Mucosa of stomach (tissue), 1 donor: Measurements from ENCODE around the gene MESD.

ENCODE experiments used
- H3K27me3 ChIP-seq: one replicate; pipeline ENCODE4 v1.7.0; 2013; ENCODE audit warnings: mild to moderate bottlenecking, low read length; ENCODE audit not compliant: control insufficient read depth, insufficient read depth
- H3K36me3 ChIP-seq: one replicate; pipeline ENCODE4 v1.7.0; 2013; ENCODE audit warnings: low read length; ENCODE audit not compliant: control insufficient read depth, insufficient read depth
- H3K4me1 ChIP-seq: one replicate; pipeline ENCODE4 v1.7.0; 2013; ENCODE audit warnings: mild to moderate bottlenecking, low read length; ENCODE audit not compliant: control insufficient read depth, insufficient read depth
- H3K4me3 ChIP-seq: one replicate; pipeline ENCODE4 v1.7.0; 2013; ENCODE audit warnings: low read length
- H3K9ac ChIP-seq: one replicate; pipeline ENCODE4 v1.7.0; 2013; ENCODE audit warnings: mild to moderate bottlenecking, low read length, moderate library complexity
- H3K9me3 ChIP-seq: one replicate; pipeline ENCODE4 v1.7.0; 2013; ENCODE audit warnings: mild to moderate bottlenecking, low read length, moderate library complexity; ENCODE audit not compliant: control insufficient read depth
- donor health status: Pancreatic carcinoma.

The MESD gene

GRCh38 chr15:80950291-80951078 is 39.1 kb downstream of the MESD start:
- no peaks in the 10 kb centered on the region for H3K4me1 ChIP-seq
- H3K36me3 ChIP-seq = no peaks in the 10 kb centered on the region
- H3K27me3 ChIP-seq = no peaks in the 10 kb centered on the region
- H3K9me3 ChIP-seq = no peaks in the 10 kb centered on the region
- no peak overlapping the region for H3K4me3 ChIP-seq
- no peak overlapping the region for H3K9ac ChIP-seq

GRCh38 chr15:80949756-80950155 is 39.9 kb downstream of the MESD start:
- no peaks in the 10 kb centered on the region for H3K4me1 ChIP-seq
- no peaks in the 10 kb centered on the region for H3K36me3 ChIP-seq
- no peaks in the 10 kb centered on the region for H3K9me3 ChIP-seq
- H3K9ac ChIP-seq = no peak overlapping the region
- no peaks in the 10 kb centered on the region for H3K27me3 ChIP-seq
- H3K4me3 ChIP-seq = no peak overlapping the region

- no peaks in the 10 kb centered on the region for H3K4me1 ChIP-seq
- H3K9me3 ChIP-seq = no peaks in the 10 kb centered on the region
- no peak overlapping the region for H3K4me3 ChIP-seq
- no peak overlapping the region for H3K9ac ChIP-seq
- no peaks in the 10 kb centered on the region for H3K27me3 ChIP-seq
- H3K36me3 ChIP-seq = no peaks in the 10 kb centered on the region
These were observed 40.8 kb downstream of the MESD start for GRCh38 chr15:80948651-80949292.

GRCh38 chr15:80946576-80946975 is 43.0 kb downstream of the MESD start:
- Histone ChIP-seq H3K27me3 (no peaks in the 10 kb centered on the region), H3K4me3 (no peak overlapping the region), H3K4me1 (no peaks in the 10 kb centered on the region), H3K36me3 (no peaks in the 10 kb centered on the region), H3K9me3 (no peaks in the 10 kb centered on the region), H3K9ac (no peak overlapping the region)

- Histone ChIP-seq H3K9me3 (no peaks in the 10 kb centered on the region), H3K9ac (no peak overlapping the region), H3K36me3 (no peaks in the 10 kb centered on the region), H3K27me3 (no peaks in the 10 kb centered on the region), H3K4me3 (no peak overlapping the region), H3K4me1 (no peaks in the 10 kb centered on the region)
These were observed 44.0 kb downstream of the MESD start for GRCh38 chr15:80945605-80946004.

- no peaks in the 10 kb centered on the region for H3K36me3 ChIP-seq
- no peak overlapping the region for H3K9ac ChIP-seq
- no peaks in the 10 kb centered on the region for H3K9me3 ChIP-seq
- H3K4me1 ChIP-seq = no peaks in the 10 kb centered on the region
- no peak overlapping the region for H3K4me3 ChIP-seq
- no peaks in the 10 kb centered on the region for H3K27me3 ChIP-seq
These were observed 44.8 kb downstream of the MESD start for GRCh38 chr15:80944818-80945217.

GRCh38 chr15:80942746-80943565 is 46.7 kb downstream of the MESD start:
- Histone ChIP-seq H3K9ac (no peak overlapping the region), H3K36me3 (no peaks in the 10 kb centered on the region), H3K9me3 (no peaks in the 10 kb centered on the region), H3K4me1 (no peaks in the 10 kb centered on the region), H3K27me3 (no peaks in the 10 kb centered on the region), H3K4me3 (no peak overlapping the region)

- no peaks in the 10 kb centered on the region for H3K36me3 ChIP-seq
- no peaks in the 10 kb centered on the region for H3K4me1 ChIP-seq
- no peaks in the 10 kb centered on the region for H3K27me3 ChIP-seq
- no peak overlapping the region for H3K4me3 ChIP-seq
- no peak overlapping the region for H3K9ac ChIP-seq
- H3K9me3 ChIP-seq = no peaks in the 10 kb centered on the region
These were observed 47.4 kb downstream of the MESD start for GRCh38 chr15:80942266-80942665.

GRCh38 chr15:80940851-80941250 is 48.8 kb downstream of the MESD start:
- Histone ChIP-seq H3K9me3 (no peaks in the 10 kb centered on the region), H3K4me1 (no peaks in the 10 kb centered on the region), H3K27me3 (no peaks in the 10 kb centered on the region), H3K9ac (no peak overlapping the region), H3K36me3 (no peaks in the 10 kb centered on the region), H3K4me3 (no peak overlapping the region)

GRCh38 chr15:80940331-80940730 is 49.3 kb downstream of the MESD start:
- H3K4me3 ChIP-seq = no peak overlapping the region
- H3K27me3 ChIP-seq = no peaks in the 10 kb centered on the region
- H3K9me3 ChIP-seq = no peaks in the 10 kb centered on the region
- H3K36me3 ChIP-seq = no peaks in the 10 kb centered on the region
- no peak overlapping the region for H3K9ac ChIP-seq
- H3K4me1 ChIP-seq = no peaks in the 10 kb centered on the region

GRCh38 chr15:80939216-80939615 is 50.4 kb downstream of the MESD start:
- H3K4me3 ChIP-seq = no peak overlapping the region
- no peaks in the 10 kb centered on the region for H3K36me3 ChIP-seq
- no peak overlapping the region for H3K9ac ChIP-seq
- H3K4me1 ChIP-seq = no peaks in the 10 kb centered on the region
- H3K27me3 ChIP-seq = no peaks in the 10 kb centered on the region
- no peaks in the 10 kb centered on the region for H3K9me3 ChIP-seq

- H3K4me1 ChIP-seq = no peaks in the 10 kb centered on the region
- no peaks in the 10 kb centered on the region for H3K36me3 ChIP-seq
- no peak overlapping the region for H3K4me3 ChIP-seq
- H3K9me3 ChIP-seq = no peaks in the 10 kb centered on the region
- no peaks in the 10 kb centered on the region for H3K27me3 ChIP-seq
- H3K9ac ChIP-seq = no peak overlapping the region
These were observed 51.9 kb downstream of the MESD start for GRCh38 chr15:80937718-80938117.
